Caco-2 (cell line): ENCODE results near the gene BMP6. TPM values are rescaled to one million over a fixed set of nuclear protein-coding genes. Genes with fewer than 3 reads are reported as not detected.

Source experiments
- BruUV-seq: library from RNA; stranded (reverse); fragments of 400-500 nt; replicated peaks from 2 replicates; lab custom pipeline; 2021; lab: Mats Ljungman, UMichigan
- CTCF ChIA-PET: fragments of 300-600 bp; sonication (Branson Sonifier 250); formaldehyde crosslinking; loops from one replicate; lab custom pipeline; 2022; ENCODE audit warnings: antibody characterized with exemption; lab: Charles Lee
- POLR2A ChIA-PET: fragments of 300-600 bp; sonication (Branson Sonifier 250); formaldehyde crosslinking; loops from one replicate; lab custom pipeline; 2022; ENCODE audit warnings: antibody characterized with exemption; lab: Charles Lee
- DNase-seq, 2 experiments: peaks; one replicate each; pipeline versions ENCODE4 v3.0.0 to v3.0.0-alpha.2; 2020 to 2022
- H3K27me3 ChIP-seq: replicated peaks from 2 replicates; pipeline ENCODE4 v1.6.0; 2011; ENCODE audit warnings: low read length; ENCODE audit not compliant: control insufficient read depth, insufficient read depth
- H3K36me3 ChIP-seq: 2 replicates; pipeline ENCODE4 v1.5.1; 2011; ENCODE audit warnings: low read length; ENCODE audit not compliant: control insufficient read depth, insufficient read depth
- H3K4me1 ChIP-seq: fragments of 250-450 bp; sonication (Bioruptor Pico); 2 replicates; pipeline ENCODE4 v1.5.1; 2020; ENCODE audit warnings: mild to moderate bottlenecking
- H3K4me3 ChIP-seq: 2 replicates; pipeline ENCODE4 v1.5.1; 2011; ENCODE audit warnings: low read depth, mild to moderate bottlenecking, control low read depth, low read length
- H3K9me3 ChIP-seq: fragments of 250-450 bp; sonication (Bioruptor Pico); 2 replicates; pipeline ENCODE4 v1.5.1; 2020; ENCODE audit warnings: mild to moderate bottlenecking, moderate library complexity
- H3K27ac Mint-ChIP-seq: one replicate; pipeline ENCODE4 v1.8.0; 2022; ENCODE audit warnings: mixed read lengths; ENCODE audit not compliant: unreplicated experiment
- H3K27me3 Mint-ChIP-seq: one replicate; pipeline ENCODE4 v1.8.0; 2022; ENCODE audit warnings: mixed read lengths; ENCODE audit not compliant: insufficient read depth, unreplicated experiment
- H3K36me3 Mint-ChIP-seq: one replicate; pipeline ENCODE4 v1.8.0; 2022; ENCODE audit warnings: mild to moderate bottlenecking, mixed read lengths; ENCODE audit not compliant: insufficient read depth, unreplicated experiment
- H3K4me1 Mint-ChIP-seq: one replicate; pipeline ENCODE4 v1.8.0; 2022; ENCODE audit warnings: low read depth, mixed read lengths; ENCODE audit not compliant: unreplicated experiment
- H3K4me3 Mint-ChIP-seq: one replicate; pipeline ENCODE4 v1.8.0; 2022; ENCODE audit warnings: mild to moderate bottlenecking, moderate library complexity, mixed read lengths; ENCODE audit not compliant: unreplicated experiment
- H3K9me3 Mint-ChIP-seq: one replicate; pipeline ENCODE4 v1.8.0; 2022; ENCODE audit warnings: mixed read lengths; ENCODE audit not compliant: unreplicated experiment
- intact Hi-C: fragments of 100-400 bp; cut with micrococcal nuclease; formaldehyde crosslinking; loops from one replicate; pipeline ENCODE4 v1.10.0; 2022; ENCODE audit not compliant: unreplicated experiment
- total RNA-seq: library from RNA; stranded (reverse); gene quantifications from 2 replicates; pipeline ENCODE4 v1.2.3, GENCODE V29; 2022
- TF ChIP-seq, protein P1 (sequence below), 2 experiments: fragments of 200-600 bp in 1 of 2; IDR thresholded peaks; 1 replicate in 1 of 2; 2 replicates in 1 of 2; pipeline versions ENCODE4 v1.5.1 to v1.8.0; 2011 to 2022; ENCODE audit warnings: antibody characterized with exemption in 1 of 2, control low read depth in 1 of 2, inconsistent platforms in 1 of 2, low read depth in 1 of 2, low read length in 1 of 2, mild to moderate bottlenecking in 1 of 2, moderate library complexity in 1 of 2; ENCODE audit not compliant: insufficient read depth in 1 of 2, severe bottlenecking in 1 of 2, unreplicated experiment in 1 of 2

BMP6 gene
- total RNA-seq, 1 experiment from 2014 or later: 0.61 TPM

DNA sequence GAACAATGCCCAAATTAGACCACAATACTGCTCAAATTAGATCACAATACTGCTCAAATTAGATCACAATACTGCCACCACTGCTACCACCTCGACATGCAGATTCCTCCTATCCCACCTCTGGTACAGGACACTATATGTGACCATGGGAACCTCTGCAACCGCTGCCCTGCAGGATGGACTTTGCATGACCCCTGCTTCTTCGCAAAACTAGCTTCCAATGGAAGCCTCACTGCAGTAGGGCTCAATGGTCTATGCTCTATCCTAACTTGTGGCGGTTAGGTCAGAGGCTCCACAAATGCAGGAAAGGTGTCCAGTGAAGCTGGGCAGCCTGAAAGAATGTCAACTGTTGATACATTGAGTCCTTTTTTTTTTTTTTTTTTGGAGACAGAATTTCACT lies 192.5 kb downstream of the BMP6 start:
- Mint-ChIP-seq H3K27me3 (no peaks in the 10 kb centered on the region), H3K36me3 (no peaks in the 10 kb centered on the region), H3K4me1 (no peaks in the 10 kb centered on the region), H3K4me3 (no peak overlapping the region), H3K27ac (no peak overlapping the region), H3K9me3 (no peaks in the 10 kb centered on the region)
- no TSS peak for BruUV-seq
- Histone ChIP-seq H3K27me3 (no peaks in the 10 kb centered on the region), H3K4me3 (no peak overlapping the region), H3K4me1 (no peaks in the 10 kb centered on the region), H3K36me3 (no peaks in the 10 kb centered on the region), H3K9me3 (no peaks in the 10 kb centered on the region)
- POLR2A ChIA-PET: no interaction called here
- DNase-seq: no peak
- TF ChIP-seq, protein P1, sequence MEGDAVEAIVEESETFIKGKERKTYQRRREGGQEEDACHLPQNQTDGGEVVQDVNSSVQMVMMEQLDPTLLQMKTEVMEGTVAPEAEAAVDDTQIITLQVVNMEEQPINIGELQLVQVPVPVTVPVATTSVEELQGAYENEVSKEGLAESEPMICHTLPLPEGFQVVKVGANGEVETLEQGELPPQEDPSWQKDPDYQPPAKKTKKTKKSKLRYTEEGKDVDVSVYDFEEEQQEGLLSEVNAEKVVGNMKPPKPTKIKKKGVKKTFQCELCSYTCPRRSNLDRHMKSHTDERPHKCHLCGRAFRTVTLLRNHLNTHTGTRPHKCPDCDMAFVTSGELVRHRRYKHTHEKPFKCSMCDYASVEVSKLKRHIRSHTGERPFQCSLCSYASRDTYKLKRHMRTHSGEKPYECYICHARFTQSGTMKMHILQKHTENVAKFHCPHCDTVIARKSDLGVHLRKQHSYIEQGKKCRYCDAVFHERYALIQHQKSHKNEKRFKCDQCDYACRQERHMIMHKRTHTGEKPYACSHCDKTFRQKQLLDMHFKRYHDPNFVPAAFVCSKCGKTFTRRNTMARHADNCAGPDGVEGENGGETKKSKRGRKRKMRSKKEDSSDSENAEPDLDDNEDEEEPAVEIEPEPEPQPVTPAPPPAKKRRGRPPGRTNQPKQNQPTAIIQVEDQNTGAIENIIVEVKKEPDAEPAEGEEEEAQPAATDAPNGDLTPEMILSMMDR (IDR thresholded peaks at IDR 0.05; ENCODE audit: insufficient read depth in 1 of 2, low read depth in 1 of 2, low read length in 1 of 2, severe bottlenecking in 1 of 2, unreplicated experiment in 1 of 2): no peak
- intact Hi-C loops: loop anchor here (10.0 kb wide), 1 partner anchor 194 kb away; the partner anchor contains the start of gene BMP6
- CTCF ChIA-PET: interaction anchor here (0.7 kb wide), 1 partner anchor 522 kb away, joined by 9 read pairs; no protein-coding TSS in a partner anchor

GRCh38 chr6:7919871-7920270 lies 194.0 kb downstream of the BMP6 start:
- H3K27me3 ChIP-seq: no peaks in the 10 kb centered on the region
- ChIA-PET POLR2A (no interaction called here), CTCF (no interaction called here)
- no peaks in the 10 kb centered on the region for H3K9me3 ChIP-seq
- Mint-ChIP-seq H3K27ac (no peak overlapping the region), H3K4me1 (no peaks in the 10 kb centered on the region), H3K9me3 (no peaks in the 10 kb centered on the region), H3K27me3 (peaks cover 3% of the 10 kb centered on the region), H3K36me3 (no peaks in the 10 kb centered on the region), H3K4me3 (no peak overlapping the region)
- no peaks in the 10 kb centered on the region for H3K4me1 ChIP-seq
- no peaks in the 10 kb centered on the region for H3K36me3 ChIP-seq
- TF ChIP-seq, protein P1 (IDR thresholded peaks at IDR 0.05; ENCODE audit: insufficient read depth in 1 of 2, low read depth in 1 of 2, low read length in 1 of 2, severe bottlenecking in 1 of 2, unreplicated experiment in 1 of 2): no peak
- no peak for DNase-seq
- intact Hi-C loops: loop anchor here (10.0 kb wide), 1 partner anchor 195 kb away; the partner anchor contains the start of gene BMP6
- no TSS peak for BruUV-seq
- no peak overlapping the region for H3K4me3 ChIP-seq

GRCh38 chr6:7920425-7920824 lies 194.5 kb downstream of the BMP6 start:
- Histone ChIP-seq H3K36me3 (no peaks in the 10 kb centered on the region), H3K9me3 (no peaks in the 10 kb centered on the region; the same call in 1 of the 2 replicates), H3K4me3 (no peak overlapping the region), H3K27me3 (no peaks in the 10 kb centered on the region), H3K4me1 (no peaks in the 10 kb centered on the region)
- no peak for DNase-seq
- intact Hi-C loops: no loop called here
- Mint-ChIP-seq H3K4me1 (no peaks in the 10 kb centered on the region), H3K27me3 (peaks cover 3% of the 10 kb centered on the region), H3K27ac (no peak overlapping the region), H3K4me3 (no peak overlapping the region), H3K36me3 (no peaks in the 10 kb centered on the region), H3K9me3 (no peaks in the 10 kb centered on the region)
- TF ChIP-seq, protein P1 (IDR thresholded peaks at IDR 0.05; ENCODE audit: insufficient read depth in 1 of 2, low read depth in 1 of 2, low read length in 1 of 2, severe bottlenecking in 1 of 2, unreplicated experiment in 1 of 2): no peak
- BruUV-seq: no TSS peak
- ChIA-PET CTCF (no interaction called here), POLR2A (no interaction called here)
